WTC11 (cell line): ENCODE measurements around the gene CIRBP.

Source experiments
- JUN ChIP-seq: sonication (generic); formaldehyde crosslinking; IDR thresholded peaks from 2 replicates; pipeline ENCODE4 v1.8.0; 2023; ENCODE audit warnings: mild to moderate bottlenecking, missing genetic modification reagents
- MXD4 ChIP-seq: fragments of 250-450 bp; sonication (Bioruptor Pico); IDR thresholded peaks from 2 replicates; pipeline ENCODE4 v1.8.0; 2021; ENCODE audit warnings: mild to moderate bottlenecking, moderate library complexity, borderline replicate concordance
- NFYB ChIP-seq: sonication (generic); formaldehyde crosslinking; conservative IDR thresholded peaks from 2 replicates; pipeline ENCODE4 v1.8.0; 2022; ENCODE audit warnings: low read depth, missing genetic modification reagents
- NR1H2 ChIP-seq: sonication (generic); formaldehyde crosslinking; IDR thresholded peaks from 2 replicates; pipeline ENCODE4 v1.9.0; 2021; ENCODE audit warnings: mild to moderate bottlenecking, moderate library complexity, missing genetic modification reagents
- SP1 ChIP-seq: sonication (generic); formaldehyde crosslinking; conservative IDR thresholded peaks from 2 replicates; pipeline ENCODE4 v1.8.1; 2022; ENCODE audit warnings: missing genetic modification reagents
- ZNF121 ChIP-seq: sonication (generic); formaldehyde crosslinking; IDR thresholded peaks from 2 replicates; pipeline ENCODE4 v1.8.0; 2023; ENCODE audit warnings: missing genetic modification reagents
- TF ChIP-seq, protein P1 (sequence below): fragments of 200-600 bp; IDR thresholded peaks from 2 replicates; pipeline ENCODE4 v1.8.0; 2022; ENCODE audit warnings: antibody characterized with exemption
- TF ChIP-seq, protein P2 (sequence below): sonication (generic); formaldehyde crosslinking; IDR thresholded peaks from 2 replicates; pipeline ENCODE4 v1.8.0; 2023; ENCODE audit warnings: missing genetic modification reagents, mild to moderate bottlenecking, borderline replicate concordance

DNA sequence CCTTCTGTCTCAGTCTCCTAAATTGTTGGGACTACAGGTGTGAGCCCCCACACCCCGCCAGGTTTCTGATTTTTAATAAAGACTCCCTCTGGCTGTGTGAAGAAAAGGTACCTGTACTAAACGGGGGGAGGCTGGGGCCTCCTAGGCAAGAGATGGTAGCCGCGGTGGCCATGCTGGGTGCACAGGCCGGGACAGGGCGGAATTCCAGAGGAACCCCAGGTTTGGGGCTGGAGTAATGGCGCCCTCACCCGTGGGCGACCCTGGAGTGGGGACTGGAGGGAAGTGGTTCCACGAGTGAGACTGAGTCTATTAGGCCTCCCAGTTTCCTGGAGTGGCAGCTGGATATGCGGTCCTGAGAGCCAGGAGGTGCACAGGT, 29.7 kb upstream of the CIRBP start:
- TF ChIP-seq NFYB (no peak), ZNF121 (no peak), SP1 (no peak), NR1H2 (no peak), MXD4 (CRISPR knock-in tag) (no peak), JUN (CRISPR knock-in tag) (no peak)
- TF ChIP-seq, protein P1, sequence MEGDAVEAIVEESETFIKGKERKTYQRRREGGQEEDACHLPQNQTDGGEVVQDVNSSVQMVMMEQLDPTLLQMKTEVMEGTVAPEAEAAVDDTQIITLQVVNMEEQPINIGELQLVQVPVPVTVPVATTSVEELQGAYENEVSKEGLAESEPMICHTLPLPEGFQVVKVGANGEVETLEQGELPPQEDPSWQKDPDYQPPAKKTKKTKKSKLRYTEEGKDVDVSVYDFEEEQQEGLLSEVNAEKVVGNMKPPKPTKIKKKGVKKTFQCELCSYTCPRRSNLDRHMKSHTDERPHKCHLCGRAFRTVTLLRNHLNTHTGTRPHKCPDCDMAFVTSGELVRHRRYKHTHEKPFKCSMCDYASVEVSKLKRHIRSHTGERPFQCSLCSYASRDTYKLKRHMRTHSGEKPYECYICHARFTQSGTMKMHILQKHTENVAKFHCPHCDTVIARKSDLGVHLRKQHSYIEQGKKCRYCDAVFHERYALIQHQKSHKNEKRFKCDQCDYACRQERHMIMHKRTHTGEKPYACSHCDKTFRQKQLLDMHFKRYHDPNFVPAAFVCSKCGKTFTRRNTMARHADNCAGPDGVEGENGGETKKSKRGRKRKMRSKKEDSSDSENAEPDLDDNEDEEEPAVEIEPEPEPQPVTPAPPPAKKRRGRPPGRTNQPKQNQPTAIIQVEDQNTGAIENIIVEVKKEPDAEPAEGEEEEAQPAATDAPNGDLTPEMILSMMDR, result no peak
- TF ChIP-seq, protein P2, sequence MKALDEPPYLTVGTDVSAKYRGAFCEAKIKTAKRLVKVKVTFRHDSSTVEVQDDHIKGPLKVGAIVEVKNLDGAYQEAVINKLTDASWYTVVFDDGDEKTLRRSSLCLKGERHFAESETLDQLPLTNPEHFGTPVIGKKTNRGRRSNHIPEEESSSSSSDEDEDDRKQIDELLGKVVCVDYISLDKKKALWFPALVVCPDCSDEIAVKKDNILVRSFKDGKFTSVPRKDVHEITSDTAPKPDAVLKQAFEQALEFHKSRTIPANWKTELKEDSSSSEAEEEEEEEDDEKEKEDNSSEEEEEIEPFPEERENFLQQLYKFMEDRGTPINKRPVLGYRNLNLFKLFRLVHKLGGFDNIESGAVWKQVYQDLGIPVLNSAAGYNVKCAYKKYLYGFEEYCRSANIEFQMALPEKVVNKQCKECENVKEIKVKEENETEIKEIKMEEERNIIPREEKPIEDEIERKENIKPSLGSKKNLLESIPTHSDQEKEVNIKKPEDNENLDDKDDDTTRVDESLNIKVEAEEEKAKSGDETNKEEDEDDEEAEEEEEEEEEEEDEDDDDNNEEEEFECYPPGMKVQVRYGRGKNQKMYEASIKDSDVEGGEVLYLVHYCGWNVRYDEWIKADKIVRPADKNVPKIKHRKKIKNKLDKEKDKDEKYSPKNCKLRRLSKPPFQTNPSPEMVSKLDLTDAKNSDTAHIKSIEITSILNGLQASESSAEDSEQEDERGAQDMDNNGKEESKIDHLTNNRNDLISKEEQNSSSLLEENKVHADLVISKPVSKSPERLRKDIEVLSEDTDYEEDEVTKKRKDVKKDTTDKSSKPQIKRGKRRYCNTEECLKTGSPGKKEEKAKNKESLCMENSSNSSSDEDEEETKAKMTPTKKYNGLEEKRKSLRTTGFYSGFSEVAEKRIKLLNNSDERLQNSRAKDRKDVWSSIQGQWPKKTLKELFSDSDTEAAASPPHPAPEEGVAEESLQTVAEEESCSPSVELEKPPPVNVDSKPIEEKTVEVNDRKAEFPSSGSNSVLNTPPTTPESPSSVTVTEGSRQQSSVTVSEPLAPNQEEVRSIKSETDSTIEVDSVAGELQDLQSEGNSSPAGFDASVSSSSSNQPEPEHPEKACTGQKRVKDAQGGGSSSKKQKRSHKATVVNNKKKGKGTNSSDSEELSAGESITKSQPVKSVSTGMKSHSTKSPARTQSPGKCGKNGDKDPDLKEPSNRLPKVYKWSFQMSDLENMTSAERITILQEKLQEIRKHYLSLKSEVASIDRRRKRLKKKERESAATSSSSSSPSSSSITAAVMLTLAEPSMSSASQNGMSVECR (CRISPR knock-in tag), result no peak
